H1 (cell line): ENCODE measurements around the gene SCAPER. TPM values are rescaled to one million over a fixed set of nuclear protein-coding genes. Genes with fewer than 3 reads are reported as not detected.

Experiments used
- CTCF ChIA-PET: fragments of 300-600 bp; sonication (Branson Sonifier 250); formaldehyde crosslinking; loops from one replicate; lab custom pipeline; 2021; ENCODE audit not compliant: partially characterized antibody; lab: Charles Lee
- POLR2A ChIA-PET: fragments of 300-600 bp; sonication (Branson Sonifier 250); formaldehyde crosslinking; loops from one replicate; lab custom pipeline; 2021; ENCODE audit warnings: inconsistent platforms; ENCODE audit not compliant: partially characterized antibody; lab: Charles Lee
- DNase-seq, 2 experiments: peaks; one replicate each; pipeline versions ENCODE4 v3.0.0 to v3.0.0-alpha.2; 2010 to 2022; ENCODE audit warnings: low spot score in 2 of 2, low read depth in 1 of 2, mixed read lengths in 1 of 2
- FAIRE-seq: peaks from 2 replicates; lab custom pipeline; 2011; peaks lifted over from hg19 to GRCh38; lab: Jason Lieb, UNC
- H2AFZ ChIP-seq: 2 replicates; pipeline ENCODE4 v1.8.1; 2012; ENCODE audit warnings: low read length, inconsistent platforms
- H2AK5ac ChIP-seq: 2 replicates; pipeline ENCODE4 v1.6.1; 2013; ENCODE audit warnings: low read depth, low read length
- H2BK120ac ChIP-seq: replicated peaks from 2 replicates; pipeline ENCODE3; 2013; ENCODE audit warnings: low read depth, low read length, inconsistent platforms
- H2BK12ac ChIP-seq: 2 replicates; pipeline ENCODE4 v1.6.1; 2013; ENCODE audit warnings: low read depth, low read length
- H2BK15ac ChIP-seq: 2 replicates; pipeline ENCODE4 v1.6.1; 2013; ENCODE audit warnings: low read length
- H2BK20ac ChIP-seq: 2 replicates; pipeline ENCODE4 v1.6.1; 2013; ENCODE audit warnings: low read length
- H2BK5ac ChIP-seq: 2 replicates; pipeline ENCODE4 v1.6.1; 2013; ENCODE audit warnings: low read depth, low read length
- H3K14ac ChIP-seq: 2 replicates; pipeline ENCODE4 v1.6.1; 2013; ENCODE audit warnings: inconsistent platforms; ENCODE audit not compliant: insufficient read length
- H3K18ac ChIP-seq: 2 replicates; pipeline ENCODE4 v1.6.1; 2013; ENCODE audit warnings: low read length; ENCODE audit errors: extremely low read depth
- H3K23ac ChIP-seq: 2 replicates; pipeline ENCODE4 v1.6.1; 2013; ENCODE audit warnings: inconsistent platforms; ENCODE audit not compliant: insufficient read length
- H3K23me2 ChIP-seq: 2 replicates; pipeline ENCODE4 v1.6.1; 2013; ENCODE audit warnings: low read depth, low read length
- H3K27ac ChIP-seq: 2 replicates; pipeline ENCODE4 v1.6.1; 2011; ENCODE audit warnings: low read depth, low read length, inconsistent platforms
- H3K27me3 ChIP-seq, 4 experiments: replicated peaks in 1 of 4; 1 replicate in 1 of 4; 2 replicates in 3 of 4; pipeline versions ENCODE4 v1.6.1 to v1.8.1; 2011 to 2013; ENCODE audit warnings: low read length in 3 of 4, mild to moderate bottlenecking in 3 of 4, inconsistent platforms in 2 of 4, mixed read lengths in 2 of 4, moderate library complexity in 1 of 4; ENCODE audit not compliant: control insufficient read depth in 3 of 4, insufficient read depth in 3 of 4; ENCODE audit errors: extremely low read depth in 1 of 4
- H3K36me3 ChIP-seq, 4 experiments: 2 replicates each; pipeline versions ENCODE4 v1.6.1 to v1.8.1; 2011 to 2013; ENCODE audit warnings: mild to moderate bottlenecking in 4 of 4, low read length in 3 of 4, moderate library complexity in 2 of 4, control low read depth in 1 of 4, inconsistent platforms in 1 of 4; ENCODE audit not compliant: insufficient read depth in 4 of 4, control insufficient read depth in 2 of 4
- H3K4ac ChIP-seq: replicated peaks from 2 replicates; pipeline ENCODE3; 2013; ENCODE audit warnings: low read length, low read depth, mixed read lengths, inconsistent platforms; ENCODE audit not compliant: insufficient read length
- H3K4me1 ChIP-seq, 4 experiments: replicated peaks in 1 of 4; 1 replicate in 1 of 4; 2 replicates in 3 of 4; pipeline versions ENCODE4 v1.6.1 to v1.8.1; 2011 to 2013; ENCODE audit warnings: low read length in 3 of 4, inconsistent platforms in 2 of 4, mixed read lengths in 1 of 4; ENCODE audit not compliant: insufficient read depth in 4 of 4, control insufficient read depth in 3 of 4
- H3K4me2 ChIP-seq, 2 experiments: 2 replicates each; pipeline versions ENCODE4 v1.6.1 to v1.8.1; 2011 to 2013; ENCODE audit warnings: low read depth in 2 of 2, low read length in 2 of 2, control low read depth in 1 of 2, inconsistent platforms in 1 of 2, mild to moderate bottlenecking in 1 of 2; ENCODE audit not compliant: insufficient read depth in 1 of 2
- H3K4me3 ChIP-seq, 4 experiments: fragments of 200-600, 300-600 bp in 1 of 4; sonication (generic), shearing (Covaris generic), sonication (Bioruptor Twin) in 1 of 4; 2 replicates each; pipeline versions ENCODE4 v1.5.1 to v1.8.1; 2011 to 2016; ENCODE audit warnings: low read length in 4 of 4, low read depth in 3 of 4, control low read depth in 2 of 4, inconsistent platforms in 2 of 4, mild to moderate bottlenecking in 2 of 4, mixed read lengths in 1 of 4, moderate library complexity in 1 of 4; ENCODE audit not compliant: insufficient read depth in 2 of 4; ENCODE audit errors: extremely low read depth in 1 of 4
- H3K56ac ChIP-seq: replicated peaks from 2 replicates; pipeline ENCODE3; 2013; ENCODE audit warnings: low read depth, mild to moderate bottlenecking, mixed read lengths, low read length, inconsistent platforms; ENCODE audit not compliant: insufficient read length
- H3K79me1 ChIP-seq: 2 replicates; pipeline ENCODE4 v1.6.1; 2013; ENCODE audit warnings: low read depth, low read length, control low read depth
- H3K79me2 ChIP-seq, 2 experiments: 2 replicates each; pipeline versions ENCODE4 v1.6.1 to v1.8.1; 2012 to 2013; ENCODE audit warnings: low read length in 2 of 2, mild to moderate bottlenecking in 2 of 2, inconsistent platforms in 1 of 2; ENCODE audit not compliant: insufficient read depth in 2 of 2, control insufficient read depth in 1 of 2
- H3K9ac ChIP-seq, 4 experiments: replicated peaks in 1 of 4; 1 replicate in 1 of 4; 2 replicates in 3 of 4; pipeline versions ENCODE4 v1.6.1 to v1.8.1; 2011 to 2013; ENCODE audit warnings: low read depth in 3 of 4, low read length in 3 of 4, control low read depth in 2 of 4, mild to moderate bottlenecking in 2 of 4, moderate library complexity in 2 of 4, inconsistent platforms in 1 of 4; ENCODE audit errors: extremely low read depth in 1 of 4
- H3K9me3 ChIP-seq, 2 experiments: 2 replicates each; pipeline versions ENCODE4 v1.6.1 to v1.8.1; 2012 to 2013; ENCODE audit warnings: mild to moderate bottlenecking in 2 of 2, moderate library complexity in 2 of 2, control low read depth in 1 of 2, inconsistent platforms in 1 of 2, low read depth in 1 of 2, low read length in 1 of 2, mixed read lengths in 1 of 2; ENCODE audit not compliant: insufficient read depth in 2 of 2
- H4K20me1 ChIP-seq, 2 experiments: replicated peaks in 1 of 2; 2 replicates each; pipeline versions ENCODE3 to v1.8.1; 2011 to 2013; ENCODE audit warnings: inconsistent platforms in 2 of 2, low read length in 2 of 2, mild to moderate bottlenecking in 1 of 2; ENCODE audit not compliant: insufficient read depth in 2 of 2, control insufficient read depth in 1 of 2
- H4K5ac ChIP-seq: 2 replicates; pipeline ENCODE4 v1.6.1; 2013; ENCODE audit warnings: low read length, low read depth, mixed read lengths, inconsistent platforms; ENCODE audit not compliant: insufficient read length
- H4K8ac ChIP-seq: 2 replicates; pipeline ENCODE4 v1.8.0; 2013; ENCODE audit warnings: mild to moderate bottlenecking, moderate library complexity, low read length, inconsistent platforms; ENCODE audit not compliant: insufficient read depth; ENCODE audit errors: extremely low read depth
- H4K91ac ChIP-seq: replicated peaks from 2 replicates; pipeline ENCODE3; 2013; ENCODE audit warnings: low read length, mixed read lengths, inconsistent platforms; ENCODE audit not compliant: insufficient read length
- BRCA1 ChIP-seq: IDR thresholded peaks from 2 replicates; pipeline ENCODE4 v1.6.1; 2012; ENCODE audit warnings: low read depth, low read length, improper control_type of control experiment
- RFX5 ChIP-seq: IDR thresholded peaks from 2 replicates; pipeline ENCODE4 v1.6.1; 2011; ENCODE audit warnings: low read depth, low read length, improper control_type of control experiment, borderline replicate concordance
- RNF2 ChIP-seq: fragments of 200-900, 300-1000 bp; sonication (generic); IDR thresholded peaks from 2 replicates; pipeline ENCODE4 v1.7.1; 2016; ENCODE audit warnings: borderline replicate concordance, low read depth, mild to moderate bottlenecking, antibody characterized with exemption, low read length; ENCODE audit not compliant: poor library complexity, severe bottlenecking; ENCODE audit errors: missing control alignments
- TAF1 ChIP-seq: IDR thresholded peaks from 2 replicates; pipeline ENCODE4 v1.6.1; 2011; ENCODE audit warnings: mild to moderate bottlenecking, low read depth, low read length
- TAF7 ChIP-seq: optimal IDR thresholded peaks from 2 replicates; pipeline ENCODE3; 2011; ENCODE audit warnings: low read depth, mild to moderate bottlenecking, inconsistent platforms, low read length, moderate library complexity, borderline replicate concordance
- WGBS, 2 experiments: shearing (Covaris generic) in 1 of 2; methylation state at CpG; one replicate each; pipeline versions ENCODE4 v1.1.6 to v1.1.7; 2013 to 2015; ENCODE audit warnings: low lambda C conversion rate in 2 of 2, mixed read lengths in 2 of 2, inconsistent platforms in 1 of 2, low coverage in 1 of 2, missing lambda C conversion rate in 1 of 2; ENCODE audit not compliant: insufficient replicate concordance in 2 of 2, insufficient coverage in 1 of 2, insufficient read length in 1 of 2; ENCODE audit errors: extremely low coverage in 1 of 2, missing lambda C conversion rate in 1 of 2; 5-methylcytosine and 5-hydroxymethylcytosine counted together
- polyA plus RNA-seq, 7 experiments: library from polyadenylated mRNA; depleted of rRNA in 3 of 7; stranded (reverse) in 5 of 7; unstranded in 2 of 7; fragments of >200 nt in 5 of 7; fragments of 200-250 nt in 2 of 7; gene quantifications; 1 replicate in 5 of 7; 2 replicates in 1 of 7; 4 replicates in 1 of 7; pipeline versions ENCODE4 v1.2.1 to v1.2.3, GENCODE V29; 2011 to 2013; ENCODE audit warnings: missing spikeins in 2 of 7, mixed read lengths in 2 of 7
- total RNA-seq: library from RNA; stranded (reverse); fragmentation: NEBNext Ultra II Directional; extraction: Animal tissue kit (Norgen Biotek cat#: 25700); gene quantifications from 2 replicates; pipeline ENCODE4 v1.2.1, GENCODE V29; 2021

The SCAPER gene
- total and polyA plus RNA-seq, 2 of the 8 experiments (the other 6 are each of a cell fraction or from before 2014, with no cell fraction given): 1.6 to 6.8 TPM

DNA sequence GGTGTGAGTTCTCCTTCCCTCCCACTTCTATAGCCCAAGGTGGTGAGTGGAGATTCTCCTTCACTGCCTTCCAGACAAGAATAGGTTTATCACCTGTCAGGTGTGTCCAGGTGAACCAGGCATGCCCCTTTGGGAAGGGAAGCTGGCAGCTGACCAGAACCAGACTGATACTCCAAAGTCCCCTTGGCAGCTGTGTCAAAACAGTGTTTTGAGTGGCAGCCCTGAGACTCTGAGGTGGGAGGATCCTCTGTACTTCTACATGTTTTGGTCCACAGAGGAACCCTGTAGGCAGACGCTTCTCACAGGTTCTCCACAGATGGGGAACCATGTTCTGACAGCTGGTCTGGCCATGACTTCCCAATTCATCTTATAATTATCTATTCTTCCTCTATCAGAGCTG is 538.4 kb downstream of the SCAPER start:
- H3K18ac ChIP-seq: no peak overlapping the region
- H3K79me1 ChIP-seq: no peaks in the 10 kb centered on the region
- no peak overlapping the region for H3K27ac ChIP-seq
- no peaks in the 10 kb centered on the region for H3K36me3 ChIP-seq
- no peak overlapping the region for H2BK12ac ChIP-seq
- H4K5ac ChIP-seq: no peak overlapping the region
- no peak for FAIRE-seq
- H4K20me1 ChIP-seq: no peaks in the 10 kb centered on the region
- H2BK15ac ChIP-seq: no peak overlapping the region
- H2AK5ac ChIP-seq: no peak overlapping the region
- no peak overlapping the region for H3K56ac ChIP-seq
- no peaks in the 10 kb centered on the region for H3K79me2 ChIP-seq
- H3K9ac ChIP-seq: no peak overlapping the region
- TF ChIP-seq TAF7: no peak
- TF ChIP-seq RNF2: no peak
- TF ChIP-seq RFX5: no peak
- TF ChIP-seq BRCA1: no peak
- TF ChIP-seq TAF1: no peak
- TF ChIP-seq, all 59 proteins: peak for 0
- Histone ChIP-seq H2BK120ac (no peak overlapping the region), H3K23me2 (no peaks in the 10 kb centered on the region), H2AFZ (no peak overlapping the region), H3K4me1 (no peaks in the 10 kb centered on the region), H3K4ac (no peak overlapping the region), H4K8ac (no peak overlapping the region), H3K27me3 (no peaks in the 10 kb centered on the region), H2BK5ac (no peak overlapping the region), H2BK20ac (no peak overlapping the region), H3K4me2 (no peak overlapping the region), H3K4me3 (no peak overlapping the region), H3K14ac (no peak overlapping the region), H3K23ac (no peak overlapping the region), H4K91ac (no peak overlapping the region), H3K9me3 (no peaks in the 10 kb centered on the region)
- DNase-seq: no peak
- ChIA-PET CTCF (no interaction called here), POLR2A (no interaction called here)
- 73% methylated on average over 1 of the region's 1 CpG; no CpG with 5 or more reads in 1 of the 2 experiments for WGBS, 2 experiments
